Measurements from ENCODE around the gene COL1A1. TPM values are rescaled to one million over a fixed set of nuclear protein-coding genes. Genes with fewer than 3 reads are reported as not detected.

Gene COL1A1
- polyA plus RNA-seq, 4 donors = 2.2 to 320 (median 27.2) TPM

- Histone ChIP-seq H3K27me3 (ENCODE audit: control insufficient read depth in 3 of 3, insufficient read depth in 3 of 3, low read length in 3 of 3) (no peaks in the 10 kb centered on the region), H3K4me3 (ENCODE audit: low read depth in 1 of 3, low read length in 3 of 3) (no peak overlapping the region), H3K9me3 (ENCODE audit: control insufficient read depth in 2 of 2, insufficient read depth in 1 of 2, low read depth in 1 of 2, low read length in 1 of 2) (no peaks in the 10 kb centered on the region), H3K27ac (ENCODE audit: low read depth in 1 of 3, low read length in 2 of 3) (peak overlapping the region in 1 of 3 donors; percentile 17), H3K36me3 (ENCODE audit: control insufficient read depth in 3 of 3, insufficient read depth in 2 of 3, low read depth in 1 of 3, low read length in 3 of 3) (peaks cover 0 to 99% (median 3%) of the 10 kb centered on the region in 3 donors), H3K4me1 (ENCODE audit: control insufficient read depth in 3 of 3, insufficient read depth in 2 of 3, low read depth in 1 of 3, low read length in 2 of 3) (no peaks in the 10 kb centered on the region)
- DNase-seq (no peak), FAIRE-seq (no peak)
- WGBS, 3 donors = 80 to 92% (median 91%) methylated on average over 14 to 16 of the region's 16 CpGs
Observed at GRCh38 chr17:50192618-50193291, 8.7 kb downstream of the COL1A1 start.

GRCh38 chr17:50192144-50192617, 9.2 kb downstream of the COL1A1 start:
- H3K27me3 ChIP-seq (ENCODE audit: control insufficient read depth in 3 of 3, insufficient read depth in 3 of 3, low read length in 3 of 3) = no peaks in the 10 kb centered on the region
- WGBS, 3 donors = 77 to 92% (median 83%) methylated on average over 4 of the region's 4 CpGs
- no peaks in the 10 kb centered on the region for H3K9me3 ChIP-seq (ENCODE audit: control insufficient read depth in 2 of 2, insufficient read depth in 1 of 2, low read depth in 1 of 2, low read length in 1 of 2)
- FAIRE-seq (no peak), DNase-seq (no peak)
- peak overlapping the region in 1 of 3 donors; percentile 38 for H3K27ac ChIP-seq (ENCODE audit: low read depth in 1 of 3, low read length in 2 of 3)
- H3K4me3 ChIP-seq (ENCODE audit: low read depth in 1 of 3, low read length in 3 of 3) = no peak overlapping the region
- H3K36me3 ChIP-seq (ENCODE audit: control insufficient read depth in 3 of 3, insufficient read depth in 2 of 3, low read depth in 1 of 3, low read length in 3 of 3) = peaks cover 0 to 99% (median 3%) of the 10 kb centered on the region in 3 donors
- H3K4me1 ChIP-seq (ENCODE audit: control insufficient read depth in 3 of 3, insufficient read depth in 2 of 3, low read depth in 1 of 3, low read length in 2 of 3) = no peaks in the 10 kb centered on the region

GRCh38 chr17:50191359-50192143, 9.9 kb downstream of the COL1A1 start:
- no peaks in the 10 kb centered on the region for H3K27me3 ChIP-seq (ENCODE audit: control insufficient read depth in 3 of 3, insufficient read depth in 3 of 3, low read length in 3 of 3)
- no peak overlapping the region for H3K4me3 ChIP-seq (ENCODE audit: low read depth in 1 of 3, low read length in 3 of 3)
- peak overlapping the region in 1 of 3 donors; percentile 38 for H3K27ac ChIP-seq (ENCODE audit: low read depth in 1 of 3, low read length in 2 of 3)
- no peak for FAIRE-seq
- WGBS, 3 donors = 75 to 82% (median 81%) methylated on average over 21 of the region's 21 CpGs
- peaks cover 0 to 99% (median 3%) of the 10 kb centered on the region in 3 donors for H3K36me3 ChIP-seq (ENCODE audit: control insufficient read depth in 3 of 3, insufficient read depth in 2 of 3, low read depth in 1 of 3, low read length in 3 of 3)
- DNase-seq = no peak
- H3K9me3 ChIP-seq (ENCODE audit: control insufficient read depth in 2 of 2, insufficient read depth in 1 of 2, low read depth in 1 of 2, low read length in 1 of 2) = no peaks in the 10 kb centered on the region
- no peaks in the 10 kb centered on the region for H3K4me1 ChIP-seq (ENCODE audit: control insufficient read depth in 3 of 3, insufficient read depth in 2 of 3, low read depth in 1 of 3, low read length in 2 of 3)

- H3K9me3 ChIP-seq (ENCODE audit: control insufficient read depth in 2 of 2, insufficient read depth in 1 of 2, low read depth in 1 of 2, low read length in 1 of 2) = no peaks in the 10 kb centered on the region
- H3K36me3 ChIP-seq (ENCODE audit: control insufficient read depth in 3 of 3, insufficient read depth in 2 of 3, low read depth in 1 of 3, low read length in 3 of 3) = peaks cover 0 to 99% (median 0%) of the 10 kb centered on the region in 3 donors
- H3K27ac ChIP-seq (ENCODE audit: low read depth in 1 of 3, low read length in 2 of 3) = no peak overlapping the region
- H3K27me3 ChIP-seq (ENCODE audit: control insufficient read depth in 3 of 3, insufficient read depth in 3 of 3, low read length in 3 of 3) = no peaks in the 10 kb centered on the region
- FAIRE-seq (no peak), DNase-seq (no peak)
- WGBS, 3 donors = 83 to 94% (median 93%) methylated on average over 8 of the region's 8 CpGs
- H3K4me3 ChIP-seq (ENCODE audit: low read depth in 1 of 3, low read length in 3 of 3) = no peak overlapping the region
- no peaks in the 10 kb centered on the region for H3K4me1 ChIP-seq (ENCODE audit: control insufficient read depth in 3 of 3, insufficient read depth in 2 of 3, low read depth in 1 of 3, low read length in 2 of 3)
Observed at GRCh38 chr17:50190603-50191358, 10.7 kb downstream of the COL1A1 start.

- Histone ChIP-seq H3K4me3 (ENCODE audit: low read depth in 1 of 3, low read length in 3 of 3) (no peak overlapping the region), H3K9me3 (ENCODE audit: control insufficient read depth in 2 of 2, insufficient read depth in 1 of 2, low read depth in 1 of 2, low read length in 1 of 2) (no peaks in the 10 kb centered on the region), H3K36me3 (ENCODE audit: control insufficient read depth in 3 of 3, insufficient read depth in 2 of 3, low read depth in 1 of 3, low read length in 3 of 3) (peaks cover 0 to 99% (median 0%) of the 10 kb centered on the region in 3 donors), H3K27me3 (ENCODE audit: control insufficient read depth in 3 of 3, insufficient read depth in 3 of 3, low read length in 3 of 3) (no peaks in the 10 kb centered on the region), H3K27ac (ENCODE audit: low read depth in 1 of 3, low read length in 2 of 3) (no peak overlapping the region), H3K4me1 (ENCODE audit: control insufficient read depth in 3 of 3, insufficient read depth in 2 of 3, low read depth in 1 of 3, low read length in 2 of 3) (no peaks in the 10 kb centered on the region)
- DNase-seq = no peak
- no peak for FAIRE-seq
- WGBS, 3 donors = 83 to 97% (median 89%) methylated on average over 7 to 8 of the region's 8 CpGs
Observed at GRCh38 chr17:50190293-50190602, 11.2 kb downstream of the COL1A1 start.

GRCh38 chr17:50189550-50190292, 11.7 kb downstream of the COL1A1 start:
- no peak for FAIRE-seq
- WGBS, 3 donors = 79 to 89% (median 79%) methylated on average over 19 to 20 of the region's 20 CpGs
- Histone ChIP-seq H3K4me1 (ENCODE audit: control insufficient read depth in 3 of 3, insufficient read depth in 2 of 3, low read depth in 1 of 3, low read length in 2 of 3) (no peaks in the 10 kb centered on the region), H3K27ac (ENCODE audit: low read depth in 1 of 3, low read length in 2 of 3) (no peak overlapping the region), H3K27me3 (ENCODE audit: control insufficient read depth in 3 of 3, insufficient read depth in 3 of 3, low read length in 3 of 3) (no peaks in the 10 kb centered on the region), H3K9me3 (ENCODE audit: control insufficient read depth in 2 of 2, insufficient read depth in 1 of 2, low read depth in 1 of 2, low read length in 1 of 2) (no peaks in the 10 kb centered on the region), H3K36me3 (ENCODE audit: control insufficient read depth in 3 of 3, insufficient read depth in 2 of 3, low read depth in 1 of 3, low read length in 3 of 3) (peaks cover 0 to 97% (median 0%) of the 10 kb centered on the region in 3 donors), H3K4me3 (ENCODE audit: low read depth in 1 of 3, low read length in 3 of 3) (no peak overlapping the region)
- no peak for DNase-seq

GRCh38 chr17:50188921-50189549, 12.4 kb downstream of the COL1A1 start:
- no peaks in the 10 kb centered on the region for H3K4me1 ChIP-seq (ENCODE audit: control insufficient read depth in 3 of 3, insufficient read depth in 2 of 3, low read depth in 1 of 3, low read length in 2 of 3)
- H3K27me3 ChIP-seq (ENCODE audit: control insufficient read depth in 3 of 3, insufficient read depth in 3 of 3, low read length in 3 of 3) = no peaks in the 10 kb centered on the region
- H3K9me3 ChIP-seq (ENCODE audit: control insufficient read depth in 2 of 2, insufficient read depth in 1 of 2, low read depth in 1 of 2, low read length in 1 of 2) = no peaks in the 10 kb centered on the region
- no peak overlapping the region for H3K27ac ChIP-seq (ENCODE audit: low read depth in 1 of 3, low read length in 2 of 3)
- no peak for FAIRE-seq
- DNase-seq = no peak
- peaks cover 0 to 92% (median 0%) of the 10 kb centered on the region in 3 donors for H3K36me3 ChIP-seq (ENCODE audit: control insufficient read depth in 3 of 3, insufficient read depth in 2 of 3, low read depth in 1 of 3, low read length in 3 of 3)
- WGBS, 3 donors = 77 to 84% (median 77%) methylated on average over 11 of the region's 11 CpGs
- H3K4me3 ChIP-seq (ENCODE audit: low read depth in 1 of 3, low read length in 3 of 3) = no peak overlapping the region

All from small intestine (tissue), 7 donors.